HG03558 (cell line): ENCODE data around the gene SMIM38.

Experiments
- ATAC-seq: cut with Tn5 transposase; IDR thresholded peaks from one replicate; pipeline ENCODE4 v1.9.1; 2021; ENCODE audit warnings: moderate number of reproducible peaks; ENCODE audit not compliant: unreplicated experiment; ENCODE audit errors: extremely low read depth

The SMIM38 gene

DNA sequence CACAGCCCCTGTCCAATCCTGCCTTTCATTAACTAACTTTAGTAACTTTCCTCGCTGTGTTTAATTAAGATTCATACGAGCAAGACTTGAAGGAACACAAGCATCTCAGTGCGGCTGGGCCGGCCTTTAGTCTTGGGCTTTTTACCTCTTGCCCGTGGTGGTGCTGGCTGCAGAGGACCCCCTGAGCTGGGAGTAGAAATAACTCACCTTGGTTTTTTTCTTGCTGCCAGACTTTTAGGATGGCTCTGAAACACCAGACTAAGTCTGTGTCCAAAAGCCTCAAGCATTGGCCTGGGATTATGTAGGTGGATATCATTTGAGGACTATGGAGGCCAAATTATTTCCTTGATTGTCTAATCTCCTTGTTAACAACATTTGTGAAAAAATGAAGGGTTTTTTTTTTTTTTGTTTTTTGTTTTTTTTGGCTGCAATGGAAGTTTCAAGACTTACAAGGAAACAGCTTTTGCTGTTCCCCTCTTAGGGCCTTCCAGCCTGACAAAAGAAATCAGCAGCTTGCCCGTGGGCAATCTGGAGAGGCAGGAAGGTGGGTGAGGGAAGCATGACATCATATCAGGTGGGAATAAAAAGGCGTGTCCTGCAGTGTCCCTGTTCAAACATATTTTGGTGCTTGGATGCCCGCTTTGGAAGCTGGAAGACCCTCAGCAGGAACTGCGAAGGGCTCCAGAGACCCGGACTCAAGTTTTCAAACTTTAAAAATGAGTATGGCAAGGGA, 44.0 kb downstream of the SMIM38 start:
- ATAC-seq, result no peak

DNA sequence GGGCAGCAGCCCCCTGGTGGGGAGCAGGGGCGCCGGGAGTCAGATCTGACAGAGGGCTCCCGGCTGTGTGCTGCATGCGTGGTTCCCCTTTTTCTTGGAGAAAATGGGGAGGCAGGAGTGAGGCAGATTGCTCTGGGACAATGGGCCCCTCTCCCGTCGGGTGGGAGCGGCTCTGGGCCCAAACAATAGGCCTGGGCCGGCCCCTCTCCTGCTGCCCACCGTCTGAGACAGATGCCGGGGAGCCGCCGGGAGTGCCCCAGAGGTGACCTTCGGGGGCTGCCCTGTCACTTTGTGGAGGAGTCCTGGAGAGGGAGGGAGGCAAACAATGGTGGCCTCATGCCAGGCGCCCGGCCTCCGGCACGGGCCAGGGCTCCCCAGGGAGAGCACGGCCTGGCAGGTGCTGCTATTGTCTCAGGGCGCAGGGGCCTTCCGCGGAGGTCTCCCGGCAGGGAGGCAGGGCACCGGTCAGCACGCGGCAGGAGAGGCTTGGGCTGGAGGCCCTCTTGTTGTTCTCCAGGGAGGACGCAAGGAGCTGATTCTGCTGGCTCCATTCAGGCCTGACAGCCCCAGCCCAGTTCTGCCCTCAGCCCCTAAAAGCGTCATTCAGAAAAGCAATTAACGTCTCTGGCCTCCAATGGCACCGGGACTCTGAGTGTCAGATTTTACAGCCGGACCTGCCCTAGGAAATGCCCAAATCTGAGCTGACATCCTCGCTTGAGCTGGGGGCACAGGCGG, 44.8 kb downstream of the SMIM38 start:
- ATAC-seq, result no peak

DNA sequence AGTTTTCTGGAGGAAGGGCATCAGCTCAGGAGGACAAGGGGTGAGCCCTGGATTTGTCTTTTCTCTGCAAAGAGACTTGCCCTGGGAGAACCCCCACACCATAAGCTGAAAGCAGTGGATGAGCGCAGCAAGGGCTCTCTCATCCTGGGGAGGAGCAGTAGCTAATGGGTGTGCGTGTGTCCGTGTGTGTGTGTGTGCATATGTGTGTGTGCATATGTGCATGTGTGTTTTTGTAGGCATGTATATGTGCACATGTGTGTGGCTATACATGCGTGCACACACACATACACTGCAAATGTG, 45.3 kb downstream of the SMIM38 start:
- no peak for ATAC-seq

DNA sequence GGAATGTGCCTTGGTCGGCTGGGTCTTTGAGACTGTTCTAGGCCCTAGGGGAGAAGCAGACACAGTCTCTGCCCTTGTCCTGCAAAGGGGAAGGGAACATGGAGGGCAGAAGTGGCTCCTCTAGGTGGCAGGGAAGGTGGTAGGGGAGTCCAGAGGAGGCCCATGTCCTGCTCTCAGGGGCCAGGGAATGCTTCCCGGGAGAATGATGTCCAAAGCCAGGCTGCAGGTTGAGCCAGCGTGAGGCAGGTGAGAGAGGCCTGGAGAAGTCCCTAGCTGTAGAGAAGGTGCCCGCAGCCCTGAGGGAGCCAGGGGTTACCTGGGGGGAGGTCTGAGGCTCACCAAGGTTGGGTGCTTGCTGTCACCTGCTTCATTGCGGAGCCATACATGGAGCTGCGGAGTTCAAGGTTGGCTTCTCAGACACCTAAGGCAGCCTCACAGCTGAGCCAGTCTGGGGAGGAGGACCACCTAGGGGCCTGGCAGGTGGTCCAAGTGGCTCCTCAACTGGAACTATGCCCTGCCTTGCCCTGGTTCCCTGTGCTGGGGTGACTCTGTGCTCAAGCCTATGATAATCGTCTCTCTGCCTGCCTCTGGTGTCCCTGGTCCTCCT, 46.1 kb downstream of the SMIM38 start:
- ATAC-seq, result no peak

DNA sequence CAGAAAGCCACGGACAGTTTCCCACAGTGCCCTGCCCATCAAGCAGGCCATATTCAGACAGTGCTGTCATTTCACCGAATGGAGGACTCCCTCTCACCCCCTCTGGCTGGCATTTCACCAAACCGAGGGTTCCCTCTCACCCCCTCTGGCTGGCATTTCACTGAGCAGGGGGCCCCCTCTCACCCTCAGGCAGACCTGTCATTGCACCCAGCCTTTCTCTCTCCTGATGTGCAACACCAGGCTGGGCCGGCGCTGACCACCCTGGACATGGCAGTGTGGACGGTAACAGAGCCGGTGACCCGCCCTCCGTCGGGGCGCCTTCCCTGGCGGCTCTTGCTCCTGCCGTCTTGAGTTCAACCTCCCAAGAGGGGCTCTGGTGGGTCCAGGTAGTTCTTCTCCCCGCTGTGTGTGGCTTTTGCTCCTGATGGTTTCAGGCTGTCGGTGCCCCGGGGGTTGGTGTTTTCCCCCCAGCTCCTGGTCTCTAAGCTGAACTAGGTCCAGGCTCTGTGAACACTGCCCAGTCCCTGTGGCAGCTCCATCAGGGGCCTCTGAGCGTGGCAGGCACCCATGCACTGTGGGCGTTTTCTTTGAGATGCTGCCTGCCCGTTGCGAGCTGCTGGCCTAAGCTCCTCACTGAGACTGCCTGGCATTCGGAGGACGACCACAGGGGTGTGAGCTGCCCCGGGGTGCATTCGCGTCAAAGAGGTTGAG, 46.9 kb downstream of the SMIM38 start:
- no peak for ATAC-seq

DNA sequence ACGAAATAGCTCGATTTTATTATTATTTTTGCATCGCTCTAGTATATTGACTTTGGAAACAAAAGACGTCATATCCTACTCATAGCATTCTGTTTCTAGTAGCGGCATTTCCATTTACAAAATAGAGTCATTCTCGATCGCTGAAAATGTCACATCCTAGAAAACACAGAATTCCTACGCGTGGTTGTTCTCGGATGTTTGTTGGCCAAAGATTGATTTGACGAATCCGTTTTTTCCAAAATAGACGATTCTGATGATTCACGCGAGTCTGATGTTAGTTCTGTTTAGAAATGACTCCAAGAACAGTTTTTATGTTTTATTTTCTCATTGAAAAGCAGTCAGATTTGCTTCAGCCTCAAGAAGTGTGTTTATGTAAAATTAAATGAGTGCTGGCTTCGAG, 47.6 kb downstream of the SMIM38 start:
- no peak for ATAC-seq

DNA sequence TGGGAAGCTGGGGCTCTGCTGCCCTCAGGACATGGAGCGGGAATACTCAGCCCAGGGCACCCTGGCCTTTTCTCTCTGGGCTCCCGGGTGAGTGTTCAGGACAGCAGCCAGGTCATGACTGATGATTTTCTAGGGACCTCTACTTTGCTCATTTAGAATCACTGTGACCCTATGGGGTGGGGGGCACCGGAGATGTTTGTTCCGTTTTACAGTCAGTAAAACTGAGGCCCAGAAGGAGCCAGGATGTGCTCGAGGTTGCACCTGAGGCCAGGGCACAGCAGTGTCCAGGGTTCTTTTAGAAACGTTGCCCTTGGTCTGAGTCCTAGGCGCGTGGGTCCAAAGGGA, 48.1 kb downstream of the SMIM38 start:
- no peak for ATAC-seq

DNA sequence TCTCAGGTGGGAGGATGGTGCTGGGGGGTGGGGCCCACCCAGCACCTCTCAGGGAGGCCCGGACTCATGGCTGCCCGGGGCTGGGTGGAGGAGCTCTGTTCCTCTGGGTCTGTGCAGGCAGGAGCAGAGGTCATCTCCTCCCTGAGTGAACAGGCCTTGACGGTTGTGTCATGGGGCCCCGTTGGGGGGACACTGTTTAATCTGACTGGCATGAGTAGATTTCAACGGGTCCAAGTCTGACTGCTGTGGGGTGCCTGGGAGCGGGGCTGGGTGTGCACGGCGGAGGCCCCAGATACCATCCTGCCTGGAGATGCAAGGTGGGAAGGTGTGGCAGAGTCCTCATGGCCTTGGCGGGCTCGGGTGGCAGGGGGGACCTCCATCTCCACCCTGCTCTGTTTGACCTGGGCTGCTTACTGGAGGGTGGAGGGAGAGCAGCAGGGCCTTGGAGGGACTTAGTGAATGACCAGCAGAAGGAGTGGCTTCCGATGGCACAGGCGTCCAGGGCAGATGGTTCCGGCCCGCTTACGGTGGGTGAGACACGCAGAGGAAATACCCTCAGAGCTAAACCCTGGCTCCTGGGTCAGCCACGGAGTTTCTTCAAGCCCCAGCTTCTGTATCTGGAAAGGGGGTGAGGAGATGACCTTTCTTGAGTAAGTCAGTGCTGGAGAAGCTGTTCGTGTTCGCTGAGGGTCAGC, 48.7 kb downstream of the SMIM38 start:
- no peak for ATAC-seq

DNA sequence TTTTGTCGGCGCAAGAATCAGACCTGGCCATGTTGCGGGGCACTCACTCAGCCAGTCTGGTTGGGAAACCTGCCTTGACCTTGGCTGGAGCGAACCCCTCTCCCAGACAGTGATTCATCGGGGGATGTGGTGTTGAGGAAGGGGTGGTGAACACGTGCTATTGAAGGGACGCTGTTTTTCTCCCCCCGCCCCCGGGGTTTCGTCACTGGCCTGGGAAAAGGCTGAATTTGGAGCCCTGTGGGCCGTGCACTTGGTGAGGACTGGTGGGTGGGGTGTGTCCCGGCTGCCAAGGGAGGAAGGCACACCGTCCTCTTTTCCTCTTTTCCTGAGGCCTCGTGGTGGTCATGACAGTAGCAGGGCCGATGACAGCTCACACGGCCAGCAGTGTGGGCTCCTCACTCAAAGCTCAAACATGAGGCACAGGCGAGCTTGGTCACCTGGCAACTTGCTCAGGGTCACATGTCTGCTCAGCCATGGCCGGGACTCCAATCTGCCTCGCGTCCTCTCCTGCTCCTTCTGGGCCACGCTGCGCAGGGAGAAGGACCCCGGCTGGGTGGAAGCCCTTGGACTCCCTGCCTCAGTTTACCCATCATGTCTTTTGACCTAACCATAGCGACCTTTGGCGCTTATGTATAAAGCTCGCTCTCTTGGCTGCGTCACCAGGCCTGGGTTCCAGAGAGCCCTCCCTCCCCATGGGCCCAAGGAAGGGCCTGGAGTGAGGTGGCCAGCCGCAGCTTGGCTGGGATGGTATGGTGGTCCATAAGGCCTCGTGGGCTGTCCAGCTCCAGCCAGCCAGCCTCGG, 49.4 kb downstream of the SMIM38 start:
- ATAC-seq, result no peak
